Activated naive CD4-positive, alpha-beta T cell (primary cell): ENCODE measurements around the gene CPB2.

Source experiments
- DNase-seq, 4 experiments: peaks; one replicate each; lab custom pipeline; 2025; lab: John Stamatoyannopoulos, UW

Gene CPB2

DNA sequence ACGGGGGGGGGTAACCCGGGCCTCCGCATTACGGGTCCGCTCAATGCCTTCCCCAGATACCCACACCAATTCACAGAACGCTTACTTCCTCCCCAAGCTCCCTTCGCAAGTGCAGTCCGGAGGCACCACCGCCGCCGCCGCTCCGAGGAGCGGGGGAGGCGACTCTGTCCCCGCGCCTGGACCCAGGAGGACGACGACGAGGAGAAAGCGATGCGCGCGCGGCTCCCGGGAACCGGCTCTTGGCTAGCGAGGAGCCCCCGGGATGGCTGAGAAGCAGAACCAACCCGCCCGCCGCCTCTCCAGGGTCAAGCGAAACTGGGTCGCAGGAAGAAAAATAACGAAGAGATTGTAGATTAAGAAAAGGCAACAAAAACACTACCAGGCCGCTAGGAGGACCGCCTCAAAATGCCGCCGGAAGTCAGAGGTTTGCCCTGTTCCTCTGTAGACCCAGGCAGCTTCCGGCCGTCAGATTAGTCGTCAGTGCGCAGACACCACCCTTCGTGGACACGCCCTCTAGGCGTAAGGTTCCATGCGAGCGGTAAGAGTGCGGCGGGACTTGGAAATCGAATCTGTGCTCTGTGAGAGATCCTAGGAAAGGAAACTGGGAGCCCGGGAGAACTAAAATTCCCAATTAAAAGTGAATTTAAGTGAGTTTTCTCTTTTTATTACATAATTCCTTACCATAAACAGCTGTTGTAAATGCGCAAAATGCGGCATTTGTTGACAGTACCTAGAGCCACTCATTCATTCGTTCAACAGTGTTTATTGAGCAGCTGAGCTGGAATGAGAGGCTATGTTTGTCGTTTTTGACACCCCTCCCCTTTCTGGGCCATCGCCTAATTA lies 52.3 kb downstream of the CPB2 start, which contains the start of gene ZC3H13:
TSS of gene ZC3H13 (minus strand) at position 428 of the 843 bp plus-strand sequence. CDS start 7,239 bp downstream, outside the sequence.
- DNase-seq = peak; percentile 67 to 85 (median 80)

DNA sequence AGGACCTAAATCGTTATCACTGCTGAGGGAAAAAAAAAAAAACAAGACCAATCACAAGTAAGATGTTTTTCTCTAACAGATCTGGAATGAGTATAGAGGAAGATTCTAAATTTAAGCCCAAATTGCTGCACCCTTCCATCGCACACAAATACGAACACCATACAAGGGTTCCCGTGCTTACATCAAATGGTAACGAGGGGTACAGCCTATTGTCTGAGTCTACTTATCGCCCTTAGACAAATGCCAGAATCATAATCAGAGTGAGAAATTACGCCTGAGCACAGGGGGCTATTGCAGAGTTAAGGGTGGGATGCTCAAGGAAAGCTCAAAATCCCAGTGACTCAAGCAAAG lies 52.9 kb downstream of the CPB2 start:
- DNase-seq = no peak

GRCh38 chr13:46050771-46051170 lies 54.1 kb downstream of the CPB2 start:
- no peak for DNase-seq

GRCh38 chr13:46045424-46045823 lies 59.4 kb downstream of the CPB2 start:
- DNase-seq = no peak

- DNase-seq = no peak
Measured at GRCh38 chr13:46043647-46044046, 61.2 kb downstream of the CPB2 start.

DNA sequence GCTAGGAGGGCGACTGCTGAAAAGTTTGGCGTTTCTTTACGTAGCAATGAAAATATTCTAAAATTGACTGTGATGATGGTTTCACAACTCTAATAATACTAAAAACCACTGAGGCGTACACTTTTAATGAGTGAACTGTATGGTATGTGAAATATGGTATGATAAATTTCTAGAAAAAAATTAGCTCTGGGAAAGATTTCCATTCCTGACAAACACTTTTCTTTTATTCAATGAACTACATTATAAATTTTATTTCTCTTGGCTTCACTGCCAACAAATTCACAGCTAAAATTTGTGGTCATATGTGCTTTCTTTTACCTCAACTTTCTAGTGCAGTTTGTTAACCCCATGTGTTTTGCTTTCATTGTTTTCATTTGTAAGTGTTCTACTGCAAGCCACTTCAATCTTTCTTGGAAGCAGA lies 63.4 kb downstream of the CPB2 start:
- DNase-seq = no peak

GRCh38 chr13:46040763-46041162 lies 64.1 kb downstream of the CPB2 start:
- no peak for DNase-seq

- no peak for DNase-seq
Measured at GRCh38 chr13:46039411-46040182, 65.2 kb downstream of the CPB2 start.

DNA sequence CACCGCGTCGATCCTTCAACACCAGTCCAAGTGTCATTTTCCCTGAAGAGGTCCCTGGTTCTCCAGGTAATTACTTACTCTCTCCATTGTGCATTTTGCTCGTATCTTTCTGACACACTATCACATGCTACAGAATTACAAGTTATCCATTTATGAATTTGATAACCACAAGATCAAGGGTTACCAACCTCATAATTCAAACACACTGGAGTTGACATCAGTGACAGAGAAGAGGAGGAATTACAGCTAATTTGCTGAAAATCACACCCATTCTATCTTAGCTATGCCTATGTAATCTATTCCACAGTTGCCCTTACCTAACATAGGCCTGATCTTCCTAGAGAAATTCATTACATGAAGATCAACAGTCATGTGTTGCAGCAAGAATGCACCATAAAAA lies 66.5 kb downstream of the CPB2 start:
- no peak for DNase-seq

DNA sequence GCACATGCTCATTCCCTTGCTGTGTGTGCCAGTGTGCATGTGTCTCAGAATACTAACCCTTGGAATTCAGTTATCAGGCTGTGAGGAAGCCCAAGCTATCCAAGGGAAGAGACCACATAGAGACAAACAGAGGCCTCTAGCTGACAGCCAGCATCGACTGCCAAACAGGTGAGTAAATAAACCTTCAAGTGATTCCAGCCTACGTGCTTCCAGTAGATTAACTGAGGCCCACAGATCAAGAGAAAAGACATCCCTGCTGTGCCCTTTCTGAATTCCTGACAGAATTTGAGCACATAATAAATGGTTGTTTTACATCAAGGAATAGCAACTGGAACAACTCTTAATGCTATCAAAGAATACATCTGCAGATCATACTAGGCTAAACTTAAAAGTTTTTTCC lies 69.8 kb downstream of the CPB2 start:
- no peak for DNase-seq

DNA sequence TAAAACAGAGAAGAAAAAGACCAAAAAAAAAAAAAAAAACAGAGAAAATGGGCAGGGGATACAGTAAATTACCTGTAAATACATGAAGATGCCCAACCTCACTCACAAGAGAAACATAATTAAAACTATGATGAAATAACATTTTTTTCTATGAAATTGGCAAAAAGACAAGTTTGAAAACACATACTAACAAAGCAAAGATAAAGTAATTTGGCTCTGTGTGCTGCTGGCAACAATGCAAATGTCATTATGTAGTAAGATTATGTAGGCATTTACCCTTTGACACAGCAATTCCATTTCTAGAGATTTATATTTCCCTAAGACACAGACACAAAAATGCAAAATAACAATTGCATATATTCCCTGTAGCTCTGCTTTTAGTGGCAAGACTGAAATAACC lies 72.5 kb downstream of the CPB2 start:
- DNase-seq = no peak

GRCh38 chr13:46031581-46032263 lies 73.1 kb downstream of the CPB2 start:
- DNase-seq = no peak

DNA sequence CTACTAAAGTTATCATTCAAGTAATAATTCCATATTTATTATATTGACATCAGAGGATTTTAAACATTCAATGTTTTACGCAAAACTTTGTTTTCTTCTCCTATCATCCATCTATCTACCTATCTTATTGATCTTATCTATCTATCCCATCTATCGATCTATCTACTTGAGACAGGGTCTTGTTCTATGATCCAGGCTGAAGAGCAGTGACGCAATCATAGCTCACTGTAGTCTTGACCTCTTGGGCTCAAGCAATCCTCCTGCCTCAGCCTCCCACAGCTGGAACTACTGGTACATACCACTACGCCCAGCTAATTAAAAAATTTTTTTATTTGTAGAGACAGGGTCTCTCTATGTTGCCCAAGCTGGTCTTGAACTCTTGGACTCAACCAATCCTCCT lies 79.7 kb downstream of the CPB2 start:
- no peak for DNase-seq

DNA sequence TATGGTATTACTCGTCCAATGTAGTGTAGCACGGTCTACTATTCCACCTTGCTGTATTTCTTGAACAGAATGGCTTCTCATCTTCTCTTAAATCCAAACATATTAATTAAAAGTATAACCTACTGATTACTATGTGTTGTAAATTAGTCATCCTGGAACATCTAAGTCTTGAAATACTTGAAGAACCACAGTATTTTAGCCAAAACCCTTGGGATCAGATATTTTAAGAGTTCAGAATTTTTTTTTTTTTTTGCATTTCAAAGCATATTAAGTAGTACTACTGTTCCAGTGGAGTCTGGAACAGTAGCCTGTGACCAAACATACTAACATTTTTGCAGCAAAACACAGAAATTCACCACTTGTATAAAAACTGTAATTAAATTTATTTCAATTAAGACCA lies 82.4 kb downstream of the CPB2 start:
- DNase-seq = no peak

GRCh38 chr13:46016216-46016615 lies 88.6 kb downstream of the CPB2 start:
- DNase-seq = no peak

DNA sequence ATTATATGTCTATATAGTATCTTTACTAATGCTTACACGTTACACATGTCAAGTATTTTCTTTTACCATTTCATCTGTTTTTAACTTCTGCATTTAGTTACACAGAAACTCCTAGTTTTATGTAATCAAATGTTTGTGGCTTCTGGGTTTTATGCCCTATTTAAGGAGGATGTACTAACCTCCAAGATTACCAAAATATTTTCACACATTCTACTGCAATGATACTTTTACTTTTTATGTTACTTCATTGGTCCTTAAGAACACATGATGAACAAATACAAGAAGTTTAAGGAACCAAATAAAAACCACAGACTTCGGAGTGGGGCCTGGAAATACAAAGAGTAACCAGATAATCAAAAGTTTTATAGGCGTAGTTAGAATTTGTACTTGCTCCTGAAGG lies 89.5 kb downstream of the CPB2 start:
- no peak for DNase-seq

DNA sequence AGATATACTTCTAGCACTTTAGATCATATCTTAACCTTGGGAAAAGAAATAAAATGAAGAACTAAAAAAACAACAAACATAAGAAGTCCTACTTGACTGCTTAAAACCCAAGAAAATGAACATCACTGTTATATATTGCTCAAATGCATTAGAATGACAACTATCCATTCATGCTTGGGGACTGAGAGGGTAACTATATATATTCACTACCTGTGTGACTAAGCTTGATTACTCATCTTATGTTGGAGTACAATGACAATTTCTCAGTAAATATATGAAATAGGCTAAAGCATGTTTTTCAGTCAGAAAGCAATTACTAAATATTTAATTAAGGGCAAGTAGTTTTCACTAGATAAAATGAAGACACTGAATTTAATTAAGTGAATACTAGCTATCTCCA lies 92.4 kb downstream of the CPB2 start:
- no peak for DNase-seq

GRCh38 chr13:46010148-46010547 lies 94.7 kb downstream of the CPB2 start:
- no peak for DNase-seq

DNA sequence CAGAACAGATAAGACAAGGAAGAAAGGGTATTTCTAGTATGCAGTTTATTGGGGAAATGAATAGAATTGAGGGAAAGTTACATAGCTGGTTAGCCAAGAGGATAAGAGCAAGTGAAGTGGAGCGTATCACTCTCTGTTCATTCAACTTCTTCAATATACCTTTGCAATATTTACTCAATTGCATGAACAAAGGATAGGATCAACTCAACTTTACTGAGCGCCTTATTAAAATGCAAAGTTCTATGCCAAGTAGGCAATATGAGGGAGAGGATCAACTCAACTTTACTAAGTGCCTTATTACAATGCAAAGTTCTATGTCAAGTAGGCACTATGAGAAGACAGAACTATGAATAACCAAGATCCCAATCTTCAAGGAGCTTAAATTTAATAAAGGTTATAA lies 96.2 kb downstream of the CPB2 start:
- no peak for DNase-seq

DNA sequence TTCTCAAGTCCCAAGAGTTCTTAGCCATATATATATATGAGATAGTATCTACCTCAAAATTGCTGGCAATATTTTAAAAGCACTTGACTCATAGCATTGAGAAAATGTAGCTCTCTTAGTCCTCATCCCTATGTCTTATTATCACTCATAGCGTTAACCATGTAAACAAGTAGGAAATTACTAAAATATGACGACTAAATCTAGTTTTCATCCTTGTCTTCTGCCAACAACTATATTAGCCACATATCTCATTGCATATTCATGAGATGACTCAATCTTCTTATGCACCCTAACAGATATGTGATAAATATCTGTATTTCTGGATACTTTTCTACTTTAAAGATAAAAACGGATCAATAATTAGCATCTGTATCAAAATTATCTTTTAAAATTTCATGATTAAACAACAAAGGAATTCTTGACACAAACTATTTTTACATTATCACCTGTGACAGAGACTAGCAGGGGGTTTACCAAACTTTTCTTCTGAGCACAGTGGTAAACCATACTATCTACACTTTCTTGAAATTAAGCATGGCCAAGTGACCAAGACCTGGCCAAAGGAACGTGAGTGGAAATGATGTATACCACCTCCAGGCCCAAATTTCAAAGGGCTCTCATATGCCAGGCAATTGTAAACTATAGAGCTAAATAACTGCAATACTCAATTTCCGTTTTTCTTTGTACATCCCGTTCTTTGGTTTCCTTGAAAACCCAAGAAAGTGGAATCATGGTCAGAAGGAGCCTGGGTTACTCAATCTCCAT lies 98.0 kb downstream of the CPB2 start:
- no peak for DNase-seq

DNA sequence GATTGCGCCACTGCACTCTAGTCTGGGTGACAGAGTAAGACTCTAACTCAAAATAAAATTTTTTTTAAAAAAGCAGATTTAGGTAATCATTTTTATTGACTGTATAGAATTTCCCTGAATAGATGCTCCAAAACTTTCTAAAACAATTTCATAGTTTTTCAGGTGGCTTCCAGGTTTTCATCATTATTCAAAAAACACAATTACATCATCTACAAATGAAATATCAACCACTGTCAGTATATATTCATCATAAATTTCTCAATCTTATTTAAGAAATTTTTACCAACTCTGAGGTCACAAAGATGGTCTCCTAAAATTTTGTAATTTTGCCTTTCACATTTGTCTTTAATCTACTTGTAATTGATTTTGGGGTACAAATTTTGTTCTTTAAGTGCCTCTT lies 100.3 kb downstream of the CPB2 start:
- no peak for DNase-seq
